GM20000 (cell line): Measurements from ENCODE around the gene CPEB3.
"Not testable (repeated sequence)": the region's sequence is repeated elsewhere in the genome, so short reads cannot be mapped to it uniquely, and the experiment has no call there.

ENCODE experiments used
- DNase-seq: peaks from one replicate; pipeline ENCODE4 v3.0.0; 2012; ENCODE audit warnings: low spot score
- TF ChIP-seq, protein P1 (sequence below): IDR thresholded peaks from 2 replicates; pipeline ENCODE4 v1.5.1; 2012; ENCODE audit warnings: mild to moderate bottlenecking, control low read depth; ENCODE audit errors: extremely low read depth, missing control alignments

CPEB3 gene

DNA sequence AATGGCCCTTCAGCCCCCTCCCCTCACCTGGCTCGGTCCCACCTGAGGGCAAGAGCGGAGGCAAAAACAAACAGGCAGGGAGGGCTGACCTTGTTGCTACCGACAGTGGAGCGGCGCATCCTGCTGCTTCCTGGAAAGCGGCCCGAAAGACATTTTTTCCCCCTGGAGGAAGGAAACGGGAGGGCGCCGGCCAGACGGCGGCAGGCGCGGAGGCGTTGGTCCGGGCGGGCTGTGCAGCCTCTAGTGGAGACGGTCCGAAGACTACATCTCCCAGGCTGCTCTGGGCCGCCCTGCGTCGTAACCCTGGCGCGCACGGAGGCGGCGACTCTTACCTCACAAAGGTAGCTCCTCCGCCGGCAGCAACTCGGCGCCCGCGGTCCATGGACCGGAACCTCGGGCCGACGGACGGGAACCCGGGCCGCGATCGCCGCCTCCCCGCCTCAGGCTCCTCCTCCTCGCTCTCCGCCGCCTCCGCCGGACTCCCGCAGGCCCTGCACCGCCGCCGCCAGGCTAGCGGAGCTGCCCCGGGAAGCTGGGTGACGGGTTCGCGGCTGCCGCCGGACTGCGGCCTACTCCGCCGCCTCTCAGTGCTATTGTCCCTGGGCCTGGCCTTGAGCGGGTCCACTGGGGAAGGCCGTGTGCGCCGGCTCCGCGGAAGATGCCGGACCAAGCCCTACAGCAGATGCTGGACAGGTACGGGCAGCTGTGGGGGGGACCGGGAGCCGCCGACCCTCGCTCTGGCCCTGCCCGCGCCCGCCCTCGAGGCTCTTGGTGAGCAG, at the start of gene CPEB3, which contains the start of gene MARCHF5:
TSS of gene CPEB3 (minus strand) at position 242 of the 779 bp plus-strand sequence. CDS start 50,728 bp downstream, outside the sequence.
TSS of gene MARCHF5 (plus strand) at position 331 of the 779 bp plus-strand sequence. CDS start at position 659, 328 bp downstream.
- peak; percentile 95 for DNase-seq
- TF ChIP-seq, protein P1, sequence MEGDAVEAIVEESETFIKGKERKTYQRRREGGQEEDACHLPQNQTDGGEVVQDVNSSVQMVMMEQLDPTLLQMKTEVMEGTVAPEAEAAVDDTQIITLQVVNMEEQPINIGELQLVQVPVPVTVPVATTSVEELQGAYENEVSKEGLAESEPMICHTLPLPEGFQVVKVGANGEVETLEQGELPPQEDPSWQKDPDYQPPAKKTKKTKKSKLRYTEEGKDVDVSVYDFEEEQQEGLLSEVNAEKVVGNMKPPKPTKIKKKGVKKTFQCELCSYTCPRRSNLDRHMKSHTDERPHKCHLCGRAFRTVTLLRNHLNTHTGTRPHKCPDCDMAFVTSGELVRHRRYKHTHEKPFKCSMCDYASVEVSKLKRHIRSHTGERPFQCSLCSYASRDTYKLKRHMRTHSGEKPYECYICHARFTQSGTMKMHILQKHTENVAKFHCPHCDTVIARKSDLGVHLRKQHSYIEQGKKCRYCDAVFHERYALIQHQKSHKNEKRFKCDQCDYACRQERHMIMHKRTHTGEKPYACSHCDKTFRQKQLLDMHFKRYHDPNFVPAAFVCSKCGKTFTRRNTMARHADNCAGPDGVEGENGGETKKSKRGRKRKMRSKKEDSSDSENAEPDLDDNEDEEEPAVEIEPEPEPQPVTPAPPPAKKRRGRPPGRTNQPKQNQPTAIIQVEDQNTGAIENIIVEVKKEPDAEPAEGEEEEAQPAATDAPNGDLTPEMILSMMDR = no peak

DNA sequence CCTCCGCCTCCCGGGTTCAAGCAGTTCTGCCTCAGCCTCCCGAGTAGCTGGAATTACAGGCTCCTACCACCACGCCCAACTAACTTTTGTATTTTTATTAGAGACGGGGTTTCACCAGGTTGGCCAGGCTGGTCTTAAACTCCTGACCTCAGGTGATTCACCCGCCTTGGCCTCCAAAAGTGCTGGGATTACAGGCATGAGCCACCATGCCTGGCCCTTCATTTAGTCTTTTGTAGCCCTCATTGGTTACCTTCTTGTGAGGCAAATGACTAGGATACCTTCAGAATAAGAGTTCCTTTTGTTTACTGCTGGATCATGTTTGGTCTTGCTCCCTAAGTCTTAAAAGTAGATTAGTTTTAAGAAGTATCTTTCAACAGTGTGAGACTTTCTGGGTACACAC, 39.0 kb upstream of the CPEB3 start:
- DNase-seq = not testable (repeated sequence)

DNA sequence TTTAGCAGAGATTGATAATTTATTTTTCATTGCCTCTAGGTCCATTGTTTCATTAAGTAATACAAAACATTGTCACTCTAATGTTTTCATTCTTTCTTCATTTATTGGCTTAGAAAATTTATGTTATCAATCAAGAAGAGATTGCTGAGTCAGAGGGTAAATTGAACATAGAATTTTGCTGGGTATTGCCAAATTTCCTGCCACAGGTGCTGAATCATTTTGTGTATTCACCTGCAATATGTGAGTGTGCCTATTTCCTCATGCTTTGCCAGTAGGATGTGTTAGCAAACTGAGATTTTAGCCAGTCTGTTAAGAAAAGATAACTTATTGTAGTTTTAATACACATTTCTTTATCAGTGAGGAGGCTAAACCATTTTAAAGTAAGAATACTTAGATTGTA, 38.1 kb upstream of the CPEB3 start:
- TF ChIP-seq, protein P1 = no peak
- no peak for DNase-seq

DNA sequence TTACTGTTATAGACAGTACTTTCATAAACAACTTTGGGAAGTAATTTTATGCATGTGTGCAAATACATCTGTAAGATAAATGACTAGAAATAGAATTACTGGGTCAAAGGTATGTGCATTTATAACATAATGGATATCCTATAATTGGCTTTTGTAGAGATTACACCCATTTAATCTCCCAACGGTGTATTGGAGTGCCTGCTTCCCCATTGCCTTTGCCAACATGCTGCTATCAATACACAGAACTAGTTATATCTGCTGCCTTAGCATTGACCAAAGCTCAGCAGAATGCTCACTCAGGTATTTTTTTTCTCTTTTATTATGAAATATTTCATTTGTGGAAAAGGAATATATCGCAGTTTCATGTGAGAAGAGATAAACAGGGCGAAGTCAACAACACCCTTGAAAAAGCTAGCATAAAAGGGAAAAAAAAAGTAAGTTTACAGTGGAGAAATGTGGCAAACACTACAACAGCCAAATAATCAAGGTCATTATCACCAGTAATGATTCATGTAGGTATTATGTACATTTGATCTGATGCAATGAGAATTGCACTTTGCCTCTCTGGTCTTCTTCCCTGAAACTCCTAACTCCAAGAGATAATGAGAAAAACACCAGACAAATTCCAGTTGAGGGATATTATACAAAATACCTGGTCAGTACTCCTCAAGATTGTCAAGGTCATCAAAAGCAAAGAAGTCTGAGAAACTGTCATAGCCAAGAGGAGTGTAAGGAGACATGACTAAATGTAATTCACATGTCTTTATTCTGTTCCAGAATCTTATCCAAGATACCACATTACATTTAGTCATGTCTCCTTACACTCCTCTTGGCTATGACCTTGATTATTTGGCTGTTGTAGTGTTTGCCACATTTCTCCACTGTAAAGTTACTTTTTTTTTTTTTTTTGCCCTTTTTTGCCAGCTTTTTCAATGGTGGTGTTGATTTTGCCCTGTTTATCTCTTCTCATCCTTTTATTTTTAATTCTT, 36.9 kb upstream of the CPEB3 start:
- TF ChIP-seq, protein P1 = no peak
- no peak for DNase-seq

DNA sequence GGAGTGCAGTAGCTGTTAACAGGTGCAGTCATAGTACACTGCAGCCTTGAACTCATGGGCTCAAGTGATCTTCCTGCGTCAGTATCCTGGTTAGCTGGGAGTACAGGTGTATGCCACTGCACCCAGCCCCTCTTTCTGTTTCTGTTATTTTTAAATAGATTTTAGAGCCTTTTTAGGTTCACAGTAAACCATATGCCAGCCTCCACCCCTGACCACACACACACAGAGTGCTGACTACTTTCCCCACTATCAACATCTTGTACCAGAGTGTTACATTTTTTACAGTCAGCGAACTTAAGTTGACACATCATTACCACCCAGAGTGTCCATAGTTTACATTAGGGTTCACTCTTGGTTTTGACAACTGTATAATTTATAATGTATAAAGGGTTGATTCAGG, 32.2 kb upstream of the CPEB3 start:
- TF ChIP-seq, protein P1 = no peak
- no peak for DNase-seq

DNA sequence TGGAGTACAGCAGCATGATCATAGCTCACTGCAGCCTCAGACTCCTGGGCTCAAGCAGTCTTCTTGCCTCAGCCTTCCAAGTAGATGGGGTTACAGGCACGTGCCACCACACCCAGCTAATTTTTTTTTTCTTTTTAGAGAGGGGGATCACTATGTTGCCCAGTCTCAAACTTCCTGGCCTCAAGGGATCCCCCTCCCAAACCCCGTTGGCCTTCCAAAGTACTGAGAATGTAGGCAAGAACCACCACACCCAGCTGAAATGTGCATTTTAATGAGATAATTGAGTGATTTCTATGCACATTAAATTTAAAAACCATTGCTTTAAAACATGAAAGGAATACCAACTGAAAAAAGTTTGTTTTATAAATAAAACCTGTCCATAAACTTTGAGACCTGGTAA, 25.7 kb upstream of the CPEB3 start:
- DNase-seq = no peak
- TF ChIP-seq, protein P1 = no peak

DNA sequence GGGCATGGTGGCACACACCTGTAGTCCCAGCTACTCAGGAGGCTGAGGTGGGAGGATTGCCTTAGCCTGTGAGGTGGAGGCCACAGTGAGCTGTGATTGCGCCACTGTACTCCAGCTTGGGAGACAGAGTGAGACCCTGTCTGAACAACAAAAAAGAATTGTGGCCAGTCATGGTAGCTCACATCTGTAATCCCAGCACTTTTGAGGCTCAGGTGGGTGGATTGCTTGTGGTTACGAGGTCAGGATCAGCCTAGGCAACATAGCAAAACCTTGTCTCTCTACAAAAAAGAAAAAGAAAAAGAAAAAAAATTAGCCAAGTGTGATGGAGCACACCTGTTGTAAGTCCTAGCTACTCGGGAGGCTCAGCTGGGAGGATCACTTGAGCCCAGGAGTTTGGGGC, 22.9 kb upstream of the CPEB3 start:
- TF ChIP-seq, protein P1 = no peak
- DNase-seq = no peak
